Eye (tissue), 1 donor: ENCODE data around the gene ERCC6L2.
A peak's percentile ranks its signal among the peaks of the same experiment; 100 is the strongest.

Experiments used
- DNase-seq: peaks from one replicate; pipeline ENCODE4 v3.0.0-alpha.2; 2015

The ERCC6L2 gene

GRCh38 chr9:95864852-95865580, 10.5 kb upstream of the ERCC6L2 start:
- DNase-seq, result no peak

- no peak for DNase-seq
Observed at GRCh38 chr9:95870352-95870751, 5.1 kb upstream of the ERCC6L2 start.

GRCh38 chr9:95870906-95871305, 4.6 kb upstream of the ERCC6L2 start:
- DNase-seq, result no peak

GRCh38 chr9:95874303-95874988, 1.0 kb upstream of the ERCC6L2 start:
- no peak for DNase-seq

GRCh38 chr9:95874989-95875304, 544 bp upstream of the ERCC6L2 start:
- DNase-seq, result no peak

GRCh38 chr9:95876138-95876444, 600 bp downstream of the ERCC6L2 start:
- no peak for DNase-seq

GRCh38 chr9:95876595-95876994, 1.1 kb downstream of the ERCC6L2 start:
- DNase-seq, result peak; percentile 24

- no peak for DNase-seq
Observed at GRCh38 chr9:95877984-95878383, 2.5 kb downstream of the ERCC6L2 start.

- DNase-seq, result no peak
Observed at GRCh38 chr9:95879591-95879990, 4.1 kb downstream of the ERCC6L2 start.

GRCh38 chr9:95880021-95880690, 4.7 kb downstream of the ERCC6L2 start:
- DNase-seq, result peak; percentile 13

GRCh38 chr9:95887926-95888497, 12.5 kb downstream of the ERCC6L2 start:
- DNase-seq, result no peak

- no peak for DNase-seq
Observed at GRCh38 chr9:95890594-95890993, 15.1 kb downstream of the ERCC6L2 start.

- DNase-seq, result no peak
Observed at GRCh38 chr9:95891067-95891671, 15.7 kb downstream of the ERCC6L2 start.

GRCh38 chr9:95892690-95893089, 17.2 kb downstream of the ERCC6L2 start:
- no peak for DNase-seq

GRCh38 chr9:95896580-95896979, 21.1 kb downstream of the ERCC6L2 start:
- DNase-seq, result no peak

GRCh38 chr9:95901506-95901905, 26.0 kb downstream of the ERCC6L2 start:
- no peak for DNase-seq

- no peak for DNase-seq
Observed at GRCh38 chr9:95903398-95903797, 27.9 kb downstream of the ERCC6L2 start.

GRCh38 chr9:95907794-95908193, 32.3 kb downstream of the ERCC6L2 start:
- no peak for DNase-seq

- no peak for DNase-seq
Observed at GRCh38 chr9:95910023-95910707, 34.7 kb downstream of the ERCC6L2 start.

- DNase-seq, result no peak
Observed at GRCh38 chr9:95910770-95911340, 35.4 kb downstream of the ERCC6L2 start.

- DNase-seq, result no peak
Observed at GRCh38 chr9:95912773-95913172, 37.3 kb downstream of the ERCC6L2 start.

- no peak for DNase-seq
Observed at GRCh38 chr9:95920017-95920416, 44.5 kb downstream of the ERCC6L2 start.

- no peak for DNase-seq
Observed at GRCh38 chr9:95923794-95924193, 48.3 kb downstream of the ERCC6L2 start.
